PFSK-1 (cell line): Measurements from ENCODE around the gene KDM4B.

Experiments
- FOXP2 ChIP-seq: optimal IDR thresholded peaks from 2 replicates; pipeline ENCODE3; 2011; ENCODE audit warnings: borderline replicate concordance, control low read depth, inconsistent platforms; ENCODE audit not compliant: insufficient read depth; ENCODE audit errors: extremely low read length, extremely low read depth
- POLR2AphosphoS5 ChIP-seq: IDR thresholded peaks from 2 replicates; pipeline ENCODE4 v1.6.1; 2012; ENCODE audit warnings: low read depth, mild to moderate bottlenecking, control low read depth, low read length, moderate library complexity
- SIN3A ChIP-seq: IDR thresholded peaks from 2 replicates; pipeline ENCODE4 v1.6.1; 2012; ENCODE audit warnings: mild to moderate bottlenecking, low read length, moderate library complexity, borderline replicate concordance; ENCODE audit not compliant: insufficient read depth
- TAF1 ChIP-seq: IDR thresholded peaks from 2 replicates; pipeline ENCODE4 v1.6.1; 2012; ENCODE audit warnings: low read length, control low read depth, borderline replicate concordance; ENCODE audit not compliant: insufficient read depth
- TF ChIP-seq, protein P1 (sequence below), 2 experiments: IDR thresholded peaks; 2 replicates each; pipeline versions ENCODE4 v1.6.1 to v1.8.0; 2011 to 2012; ENCODE audit warnings: low read depth in 2 of 2, low read length in 2 of 2, control low read depth in 1 of 2, inconsistent platforms in 1 of 2, mild to moderate bottlenecking in 1 of 2, moderate library complexity in 1 of 2; ENCODE audit not compliant: insufficient read depth in 1 of 2

The KDM4B gene

DNA sequence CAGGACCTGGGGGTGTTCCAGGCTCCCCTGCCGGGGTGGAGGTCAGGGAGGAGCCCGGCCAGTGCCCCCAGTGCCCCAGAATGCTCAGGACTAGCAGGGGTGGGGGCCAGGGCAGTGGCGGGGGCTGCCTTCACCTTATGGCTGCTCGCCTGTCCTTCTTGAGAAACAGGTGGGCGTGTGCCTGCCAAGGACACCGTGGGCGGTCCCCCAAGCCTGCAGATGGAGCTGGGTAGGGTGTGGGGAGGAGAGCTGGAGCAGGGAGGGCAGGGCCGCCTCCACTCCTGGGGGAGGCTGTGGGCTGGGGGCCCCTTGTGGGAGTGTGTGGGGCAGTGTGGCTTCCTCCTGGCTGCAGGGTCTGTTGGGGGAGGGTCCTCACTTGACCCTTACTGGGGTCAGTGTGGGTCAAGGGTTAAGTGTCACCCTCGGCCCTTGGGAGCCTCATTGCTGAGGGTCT is 160.1 kb downstream of the KDM4B start:
- TF ChIP-seq POLR2AphosphoS5, result no peak

DNA sequence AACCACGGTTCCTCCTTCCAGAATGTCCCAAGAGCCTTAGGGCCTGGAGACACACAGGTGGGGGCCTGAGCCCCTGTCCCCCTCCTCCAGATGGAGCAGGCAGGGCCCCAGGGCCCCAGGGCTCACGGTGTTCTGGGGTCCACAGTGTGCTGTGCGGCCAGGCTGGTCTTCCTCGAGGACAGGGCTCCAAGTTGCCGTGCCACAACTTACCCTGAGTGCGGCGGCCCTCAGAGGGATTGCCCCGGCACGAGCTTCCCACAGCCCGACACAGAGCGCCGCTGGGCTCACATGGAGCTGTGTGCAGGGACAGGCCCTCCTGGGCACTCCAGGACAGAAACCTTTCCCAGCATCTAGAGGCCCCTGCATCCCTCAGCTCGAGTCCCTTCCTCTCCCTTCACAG is 160.8 kb downstream of the KDM4B start:
- TF ChIP-seq, protein P1, sequence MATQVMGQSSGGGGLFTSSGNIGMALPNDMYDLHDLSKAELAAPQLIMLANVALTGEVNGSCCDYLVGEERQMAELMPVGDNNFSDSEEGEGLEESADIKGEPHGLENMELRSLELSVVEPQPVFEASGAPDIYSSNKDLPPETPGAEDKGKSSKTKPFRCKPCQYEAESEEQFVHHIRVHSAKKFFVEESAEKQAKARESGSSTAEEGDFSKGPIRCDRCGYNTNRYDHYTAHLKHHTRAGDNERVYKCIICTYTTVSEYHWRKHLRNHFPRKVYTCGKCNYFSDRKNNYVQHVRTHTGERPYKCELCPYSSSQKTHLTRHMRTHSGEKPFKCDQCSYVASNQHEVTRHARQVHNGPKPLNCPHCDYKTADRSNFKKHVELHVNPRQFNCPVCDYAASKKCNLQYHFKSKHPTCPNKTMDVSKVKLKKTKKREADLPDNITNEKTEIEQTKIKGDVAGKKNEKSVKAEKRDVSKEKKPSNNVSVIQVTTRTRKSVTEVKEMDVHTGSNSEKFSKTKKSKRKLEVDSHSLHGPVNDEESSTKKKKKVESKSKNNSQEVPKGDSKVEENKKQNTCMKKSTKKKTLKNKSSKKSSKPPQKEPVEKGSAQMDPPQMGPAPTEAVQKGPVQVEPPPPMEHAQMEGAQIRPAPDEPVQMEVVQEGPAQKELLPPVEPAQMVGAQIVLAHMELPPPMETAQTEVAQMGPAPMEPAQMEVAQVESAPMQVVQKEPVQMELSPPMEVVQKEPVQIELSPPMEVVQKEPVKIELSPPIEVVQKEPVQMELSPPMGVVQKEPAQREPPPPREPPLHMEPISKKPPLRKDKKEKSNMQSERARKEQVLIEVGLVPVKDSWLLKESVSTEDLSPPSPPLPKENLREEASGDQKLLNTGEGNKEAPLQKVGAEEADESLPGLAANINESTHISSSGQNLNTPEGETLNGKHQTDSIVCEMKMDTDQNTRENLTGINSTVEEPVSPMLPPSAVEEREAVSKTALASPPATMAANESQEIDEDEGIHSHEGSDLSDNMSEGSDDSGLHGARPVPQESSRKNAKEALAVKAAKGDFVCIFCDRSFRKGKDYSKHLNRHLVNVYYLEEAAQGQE (IDR thresholded peaks at IDR 0.05; ENCODE audit: insufficient read depth in 1 of 2, low read depth in 2 of 2, low read length in 2 of 2), result no peak
- TF ChIP-seq FOXP2 (no peak), TAF1 (no peak), SIN3A (no peak), POLR2AphosphoS5 (no peak)

DNA sequence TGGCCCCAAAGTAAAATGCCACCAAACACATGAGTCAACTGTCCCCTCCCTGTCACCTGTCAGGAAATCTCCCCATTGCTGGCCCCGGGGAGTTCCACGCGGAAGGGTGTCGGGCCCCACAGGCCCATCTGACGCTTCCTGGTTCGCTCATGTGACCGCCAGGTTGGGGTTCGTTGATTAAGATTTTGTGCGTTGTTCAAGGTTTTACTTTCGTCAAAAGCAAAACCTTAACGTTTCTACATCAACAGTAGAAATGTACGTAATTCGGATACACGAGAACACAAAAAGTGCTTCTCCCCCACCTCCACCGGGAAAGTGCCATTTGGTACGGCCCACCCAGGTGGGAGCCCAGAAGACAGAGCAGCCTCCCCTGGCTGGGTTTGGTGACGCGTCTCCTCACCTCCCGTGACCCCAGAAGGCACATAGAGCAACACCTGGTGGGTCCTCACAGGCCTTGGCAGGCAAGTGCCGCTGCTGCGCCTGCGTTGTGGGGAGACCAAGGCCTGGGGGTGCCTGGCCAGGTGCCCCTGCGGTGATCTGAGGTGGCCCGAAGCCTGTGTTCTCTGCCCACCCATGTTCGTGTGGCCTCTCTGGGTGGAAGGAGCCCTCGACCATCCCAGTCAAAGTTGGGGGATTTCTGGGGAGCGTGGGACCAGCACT is 161.6 kb downstream of the KDM4B start:
- TF ChIP-seq POLR2AphosphoS5, result no peak
- TF ChIP-seq TAF1, result no peak
- TF ChIP-seq SIN3A, result no peak

GRCh38 chr19:5131031-5131505 is 162.2 kb downstream of the KDM4B start:
- TF ChIP-seq FOXP2 (no peak), POLR2AphosphoS5 (no peak), SIN3A (no peak), TAF1 (no peak)
- TF ChIP-seq, protein P1 (IDR thresholded peaks at IDR 0.05; ENCODE audit: insufficient read depth in 1 of 2, low read depth in 2 of 2, low read length in 2 of 2), result no peak

GRCh38 chr19:5131506-5132205 is 162.7 kb downstream of the KDM4B start:
- TF ChIP-seq SIN3A, result no peak

DNA sequence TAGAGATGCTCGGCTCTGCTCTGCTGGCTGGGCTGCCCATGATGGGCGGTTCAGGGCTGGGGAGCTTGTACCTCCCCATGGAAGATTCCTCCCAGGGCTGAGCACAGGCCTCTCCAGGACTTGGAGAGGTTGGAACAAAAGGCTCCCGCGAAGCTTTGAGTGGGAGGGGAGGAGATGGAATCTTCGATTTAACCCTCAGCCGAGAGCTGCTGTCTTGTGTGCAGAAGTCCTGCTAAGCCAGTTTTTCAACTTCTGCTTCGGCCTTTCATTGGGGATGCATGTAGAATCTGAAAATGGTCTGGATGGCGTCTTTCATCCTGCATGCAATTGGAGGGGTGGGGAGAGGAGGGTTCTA is 163.3 kb downstream of the KDM4B start:
- TF ChIP-seq, protein P1 (IDR thresholded peaks at IDR 0.05; ENCODE audit: insufficient read depth in 1 of 2, low read depth in 2 of 2, low read length in 2 of 2), result no peak
- TF ChIP-seq TAF1, result no peak
- no peak for TF ChIP-seq SIN3A
- no peak for TF ChIP-seq FOXP2
- no peak for TF ChIP-seq POLR2AphosphoS5
